ENCODE data around the gene RPH3AL. TPM values are rescaled to one million over a fixed set of nuclear protein-coding genes. Genes with fewer than 3 reads are reported as not detected.
A peak's percentile ranks its signal among the peaks of the same experiment; 100 is the strongest.

RPH3AL gene
- total and polyA plus RNA-seq, 2 donors: 2.6 to 3.2 TPM

GRCh38 chr17:339193-340061 is 13.2 kb downstream of the RPH3AL start:
- WGBS: 94% methylated on average over 23 of the region's 23 CpGs
- Histone ChIP-seq H3K9me3 (ENCODE audit: control insufficient read depth in 2 of 2, insufficient read depth in 1 of 2, low read length in 1 of 2) (no peaks in the 10 kb centered on the region), H3K4me1 (ENCODE audit: control insufficient read depth in 2 of 2, insufficient read depth in 2 of 2, low read length in 2 of 2) (peaks cover 0 to 10% of the 10 kb centered on the region in 2 donors), H3K4me3 (ENCODE audit: low read length in 2 of 2) (no peak overlapping the region), H3K27me3 (ENCODE audit: control insufficient read depth in 2 of 2, insufficient read depth in 1 of 2, low read length in 1 of 2) (peaks cover 2 to 13% of the 10 kb centered on the region in 2 donors), H3K27ac (ENCODE audit: low read depth in 1 of 2, low read length in 1 of 2) (peak overlapping the region in 1 of 2 donors; percentile 61), H3K36me3 (ENCODE audit: control insufficient read depth in 2 of 2, insufficient read depth in 2 of 2, low read length in 1 of 2) (no peaks in the 10 kb centered on the region)
- DNase-seq (ENCODE audit: low read depth in 6 of 9, low spot score in 9 of 9): no peak

- Histone ChIP-seq H3K27ac (ENCODE audit: low read depth in 1 of 2, low read length in 1 of 2) (peak overlapping the region in 1 of 2 donors; percentile 61), H3K36me3 (ENCODE audit: control insufficient read depth in 2 of 2, insufficient read depth in 2 of 2, low read length in 1 of 2) (no peaks in the 10 kb centered on the region), H3K9me3 (ENCODE audit: control insufficient read depth in 2 of 2, insufficient read depth in 1 of 2, low read length in 1 of 2) (no peaks in the 10 kb centered on the region), H3K4me3 (ENCODE audit: low read length in 2 of 2) (no peak overlapping the region), H3K27me3 (ENCODE audit: control insufficient read depth in 2 of 2, insufficient read depth in 1 of 2, low read length in 1 of 2) (peaks cover 2 to 21% of the 10 kb centered on the region in 2 donors), H3K4me1 (ENCODE audit: control insufficient read depth in 2 of 2, insufficient read depth in 2 of 2, low read length in 2 of 2) (peaks cover 0 to 10% of the 10 kb centered on the region in 2 donors)
- 92% methylated on average over 19 of the region's 19 CpGs for WGBS
- DNase-seq (ENCODE audit: low read depth in 6 of 9, low spot score in 9 of 9): no peak
Observed at GRCh38 chr17:338442-339192, 14.0 kb downstream of the RPH3AL start.

DNA sequence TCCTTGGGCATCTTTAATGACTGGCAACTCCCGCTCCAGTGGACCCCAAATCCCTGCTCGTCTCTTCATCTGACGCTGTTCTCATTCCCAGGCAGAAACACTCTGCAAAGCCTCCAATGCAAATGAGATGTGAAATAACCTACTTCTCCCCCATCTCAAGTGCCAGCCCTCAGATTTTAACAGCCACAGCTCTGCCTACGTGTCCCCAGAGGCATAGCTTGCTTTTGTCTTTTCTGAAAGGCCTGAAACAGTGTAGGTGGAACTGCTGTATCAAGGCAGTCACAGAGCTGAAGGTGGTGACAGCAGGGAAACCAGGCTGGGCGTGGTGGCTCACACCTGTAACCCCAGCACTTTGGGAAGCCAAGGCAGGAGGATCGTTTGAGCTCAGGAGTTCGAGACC is 14.7 kb downstream of the RPH3AL start:
- Histone ChIP-seq H3K4me3 (ENCODE audit: low read length in 2 of 2) (no peak overlapping the region), H3K36me3 (ENCODE audit: control insufficient read depth in 2 of 2, insufficient read depth in 2 of 2, low read length in 1 of 2) (no peaks in the 10 kb centered on the region), H3K9me3 (ENCODE audit: control insufficient read depth in 2 of 2, insufficient read depth in 1 of 2, low read length in 1 of 2) (no peaks in the 10 kb centered on the region), H3K27ac (ENCODE audit: low read depth in 1 of 2, low read length in 1 of 2) (no peak overlapping the region), H3K4me1 (ENCODE audit: control insufficient read depth in 2 of 2, insufficient read depth in 2 of 2, low read length in 2 of 2) (peaks cover 0 to 10% of the 10 kb centered on the region in 2 donors), H3K27me3 (ENCODE audit: control insufficient read depth in 2 of 2, insufficient read depth in 1 of 2, low read length in 1 of 2) (peaks cover 2 to 22% of the 10 kb centered on the region in 2 donors)
- no peak for DNase-seq (ENCODE audit: low read depth in 6 of 9, low spot score in 9 of 9)
- WGBS: 91% methylated on average over 7 of the region's 7 CpGs

DNA sequence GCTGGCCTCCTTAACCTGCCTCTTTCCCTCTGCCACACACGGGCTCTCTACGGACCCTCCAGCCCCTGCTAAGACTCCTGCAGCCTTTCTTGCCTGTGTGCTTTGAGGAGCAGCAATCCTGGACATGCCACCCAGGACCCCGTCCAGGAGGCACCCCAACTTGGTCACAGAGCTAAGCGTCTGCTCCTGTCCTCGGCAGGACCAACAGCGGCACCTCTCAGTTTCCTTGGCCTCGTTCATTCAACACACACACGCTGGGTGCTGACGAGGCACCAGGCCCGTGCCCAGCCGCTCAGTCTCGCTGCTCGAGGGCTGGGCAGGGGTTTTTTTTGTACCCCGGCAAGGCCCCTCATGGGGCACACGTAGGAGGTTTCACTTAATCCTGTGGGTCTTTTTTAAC is 15.2 kb downstream of the RPH3AL start:
- 98% methylated on average over 15 of the region's 15 CpGs for WGBS
- Histone ChIP-seq H3K4me1 (ENCODE audit: control insufficient read depth in 2 of 2, insufficient read depth in 2 of 2, low read length in 2 of 2) (peaks cover 0 to 10% of the 10 kb centered on the region in 2 donors), H3K36me3 (ENCODE audit: control insufficient read depth in 2 of 2, insufficient read depth in 2 of 2, low read length in 1 of 2) (no peaks in the 10 kb centered on the region), H3K27me3 (ENCODE audit: control insufficient read depth in 2 of 2, insufficient read depth in 1 of 2, low read length in 1 of 2) (peaks cover 4 to 22% of the 10 kb centered on the region in 2 donors), H3K27ac (ENCODE audit: low read depth in 1 of 2, low read length in 1 of 2) (no peak overlapping the region), H3K4me3 (ENCODE audit: low read length in 2 of 2) (no peak overlapping the region), H3K9me3 (ENCODE audit: control insufficient read depth in 2 of 2, insufficient read depth in 1 of 2, low read length in 1 of 2) (no peaks in the 10 kb centered on the region)
- no peak for DNase-seq (ENCODE audit: low read depth in 6 of 9, low spot score in 9 of 9)

- H3K4me1 ChIP-seq (ENCODE audit: control insufficient read depth in 2 of 2, insufficient read depth in 2 of 2, low read length in 2 of 2): peaks cover 0 to 10% of the 10 kb centered on the region in 2 donors
- H3K27me3 ChIP-seq (ENCODE audit: control insufficient read depth in 2 of 2, insufficient read depth in 1 of 2, low read length in 1 of 2): peaks cover 4 to 25% of the 10 kb centered on the region in 2 donors
- no peaks in the 10 kb centered on the region for H3K36me3 ChIP-seq (ENCODE audit: control insufficient read depth in 2 of 2, insufficient read depth in 2 of 2, low read length in 1 of 2)
- H3K9me3 ChIP-seq (ENCODE audit: control insufficient read depth in 2 of 2, insufficient read depth in 1 of 2, low read length in 1 of 2): no peaks in the 10 kb centered on the region
- 97% methylated on average over 12 of the region's 12 CpGs for WGBS
- no peak overlapping the region for H3K4me3 ChIP-seq (ENCODE audit: low read length in 2 of 2)
- DNase-seq (ENCODE audit: low read depth in 6 of 9, low spot score in 9 of 9): no peak
- no peak overlapping the region for H3K27ac ChIP-seq (ENCODE audit: low read depth in 1 of 2, low read length in 1 of 2)
Observed at GRCh38 chr17:337022-337420, 15.6 kb downstream of the RPH3AL start.

DNA sequence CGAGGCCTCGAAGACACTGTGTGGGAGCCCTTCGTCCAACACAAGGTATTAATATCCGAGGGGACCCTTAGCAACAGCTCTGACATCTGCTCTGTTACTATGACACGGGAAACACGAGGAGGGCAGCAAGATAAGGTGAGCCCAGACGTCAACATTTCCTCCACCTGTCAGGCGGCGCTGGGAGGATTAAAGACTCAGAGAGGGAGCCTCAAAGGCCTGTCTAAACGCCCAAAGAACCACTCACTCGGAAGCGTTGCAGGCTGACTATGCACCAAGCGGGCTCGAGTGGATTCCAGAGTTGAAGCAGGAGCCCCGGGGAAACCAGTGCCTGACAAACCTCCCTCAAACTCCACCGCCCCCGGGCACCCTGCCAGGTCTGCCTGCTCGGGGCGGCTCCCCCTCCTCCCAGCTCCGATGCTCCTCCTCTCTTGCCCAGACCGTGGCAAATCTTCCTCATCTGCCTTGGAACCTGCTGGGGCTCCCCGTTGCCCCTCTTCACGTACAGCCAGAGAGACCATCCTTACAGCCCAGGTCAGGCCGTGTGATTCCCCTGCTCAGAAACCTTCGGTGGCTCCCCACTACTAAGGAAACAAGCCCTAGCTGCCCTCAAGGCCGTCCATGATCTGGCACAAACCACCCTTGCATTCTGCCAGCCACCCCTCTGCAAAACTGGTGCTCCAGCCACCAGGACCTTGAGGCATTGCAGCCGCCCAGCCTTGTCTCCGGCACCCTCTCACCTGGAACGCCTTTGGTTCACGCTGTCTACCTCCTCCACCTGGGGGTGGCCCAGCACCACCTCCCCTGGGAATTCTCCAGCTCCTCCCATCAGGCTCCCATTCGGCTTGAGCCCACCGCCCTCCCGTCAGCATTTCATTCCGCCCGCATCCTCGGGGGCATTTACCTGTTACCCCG is 16.2 kb downstream of the RPH3AL start:
- Histone ChIP-seq H3K36me3 (ENCODE audit: control insufficient read depth in 2 of 2, insufficient read depth in 2 of 2, low read length in 1 of 2) (no peaks in the 10 kb centered on the region), H3K27ac (ENCODE audit: low read depth in 1 of 2, low read length in 1 of 2) (no peak overlapping the region), H3K9me3 (ENCODE audit: control insufficient read depth in 2 of 2, insufficient read depth in 1 of 2, low read length in 1 of 2) (no peaks in the 10 kb centered on the region), H3K4me3 (ENCODE audit: low read length in 2 of 2) (no peak overlapping the region), H3K27me3 (ENCODE audit: control insufficient read depth in 2 of 2, insufficient read depth in 1 of 2, low read length in 1 of 2) (peaks cover 4 to 30% of the 10 kb centered on the region in 2 donors), H3K4me1 (ENCODE audit: control insufficient read depth in 2 of 2, insufficient read depth in 2 of 2, low read length in 2 of 2) (peaks cover 0 to 15% of the 10 kb centered on the region in 2 donors)
- peak in 1 of 9 donors; percentile 49 for DNase-seq (ENCODE audit: low read depth in 6 of 9, low spot score in 9 of 9)
- WGBS: 41% methylated on average over 37 of the region's 37 CpGs

GRCh38 chr17:335691-336090 is 16.9 kb downstream of the RPH3AL start:
- peaks cover 4 to 33% of the 10 kb centered on the region in 2 donors for H3K27me3 ChIP-seq (ENCODE audit: control insufficient read depth in 2 of 2, insufficient read depth in 1 of 2, low read length in 1 of 2)
- WGBS: 55% methylated on average over 11 of the region's 12 CpGs
- peaks cover 0 to 21% of the 10 kb centered on the region in 2 donors for H3K4me1 ChIP-seq (ENCODE audit: control insufficient read depth in 2 of 2, insufficient read depth in 2 of 2, low read length in 2 of 2)
- H3K36me3 ChIP-seq (ENCODE audit: control insufficient read depth in 2 of 2, insufficient read depth in 2 of 2, low read length in 1 of 2): no peaks in the 10 kb centered on the region
- H3K4me3 ChIP-seq (ENCODE audit: low read length in 2 of 2): no peak overlapping the region
- H3K9me3 ChIP-seq (ENCODE audit: control insufficient read depth in 2 of 2, insufficient read depth in 1 of 2, low read length in 1 of 2): no peaks in the 10 kb centered on the region
- no peak for DNase-seq (ENCODE audit: low read depth in 6 of 9, low spot score in 9 of 9)
- H3K27ac ChIP-seq (ENCODE audit: low read depth in 1 of 2, low read length in 1 of 2): no peak overlapping the region

DNA sequence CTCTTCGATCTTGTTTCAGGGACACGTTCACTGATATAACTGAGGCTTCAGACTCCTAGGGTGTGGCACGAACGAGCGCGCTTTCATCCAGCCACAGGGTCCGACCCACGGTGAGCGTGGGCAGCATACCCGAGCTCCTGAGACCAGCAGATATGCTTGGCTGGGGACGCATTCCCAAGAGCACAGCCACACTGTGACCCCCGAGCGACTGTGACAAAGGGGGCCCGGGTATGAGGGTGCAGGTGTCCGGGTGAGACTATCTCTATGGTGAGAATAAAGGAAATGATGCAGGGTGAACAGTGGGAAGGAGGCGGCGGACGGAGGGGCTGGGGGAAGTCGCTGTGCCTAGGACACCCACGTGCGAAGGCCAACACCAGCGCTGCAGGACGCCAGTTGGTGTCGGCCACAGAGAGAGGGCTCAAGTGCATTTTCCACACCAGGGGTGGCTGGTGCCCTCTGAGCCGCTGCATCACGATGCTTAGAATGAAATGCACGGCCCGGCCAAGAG is 17.6 kb downstream of the RPH3AL start:
- Histone ChIP-seq H3K9me3 (ENCODE audit: control insufficient read depth in 2 of 2, insufficient read depth in 1 of 2, low read length in 1 of 2) (no peaks in the 10 kb centered on the region), H3K27me3 (ENCODE audit: control insufficient read depth in 2 of 2, insufficient read depth in 1 of 2, low read length in 1 of 2) (peaks cover 4 to 33% of the 10 kb centered on the region in 2 donors), H3K36me3 (ENCODE audit: control insufficient read depth in 2 of 2, insufficient read depth in 2 of 2, low read length in 1 of 2) (no peaks in the 10 kb centered on the region), H3K4me1 (ENCODE audit: control insufficient read depth in 2 of 2, insufficient read depth in 2 of 2, low read length in 2 of 2) (peaks cover 0 to 24% of the 10 kb centered on the region in 2 donors), H3K27ac (ENCODE audit: low read depth in 1 of 2, low read length in 1 of 2) (no peak overlapping the region), H3K4me3 (ENCODE audit: low read length in 2 of 2) (no peak overlapping the region)
- 59% methylated on average over 28 of the region's 28 CpGs for WGBS
- DNase-seq (ENCODE audit: low read depth in 6 of 9, low spot score in 9 of 9): no peak
